Adrenal gland (tissue), 19 donors: ENCODE measurements around the gene ACVR1. TPM values are rescaled to one million over a fixed set of nuclear protein-coding genes. Genes with fewer than 3 reads are reported as not detected.

Experiments
- DNase-seq, 7 donors: peaks; one replicate each; pipeline ENCODE4 v3.0.0-alpha.2; 2019 to 2020
- H3K27ac ChIP-seq, 5 donors: fragments of 200-600 bp; sonication (generic) in 4 of 5; 1 replicate in 3 of 5; 2 replicates in 2 of 5; pipeline versions ENCODE4 v1.5.1 to v1.8.0; 2016 to 2020; ENCODE audit warnings: mild to moderate bottlenecking in 1 of 5
- H3K27me3 ChIP-seq: fragments of 200-600 bp; 2 replicates; pipeline ENCODE4 v1.8.0; 2021
- H3K36me3 ChIP-seq, 2 donors: fragments of 200-600 bp; replicated peaks in 1 of 2; 1 replicate in 1 of 2; 2 replicates in 1 of 2; pipeline versions ENCODE4 v1.5.1 to v1.8.0; 2018 to 2022
- H3K4me1 ChIP-seq, 2 donors: fragments of 200-600 bp; replicated peaks in 1 of 2; 1 replicate in 1 of 2; 2 replicates in 1 of 2; pipeline versions ENCODE4 v1.5.1 to v1.8.0; 2018 to 2021
- H3K4me3 ChIP-seq, 4 donors: fragments of 200-600 bp; sonication (generic) in 3 of 4; one replicate each; pipeline ENCODE4 v1.5.1; 2016 to 2018
- H3K9me3 ChIP-seq, 3 donors: fragments of 200-600 bp; sonication (generic) in 1 of 3; replicated peaks in 1 of 3; 1 replicate in 2 of 3; 2 replicates in 1 of 3; pipeline versions ENCODE4 v1.5.1 to v1.8.0; 2016 to 2021
- CTCF ChIP-seq, 6 experiments: fragments of 450-650 bp in 4 of 6; fragments of 200-600 bp in 2 of 6; sonication (generic) in 1 of 6; IDR thresholded peaks; 1 replicate in 5 of 6; 2 replicates in 1 of 6; pipeline versions ENCODE4 v1.5.1 to v1.8.0; 2016 to 2021; ENCODE audit warnings: antibody characterized with exemption in 6 of 6, mild to moderate bottlenecking in 2 of 6, moderate library complexity in 1 of 6
- POLR2A ChIP-seq, 2 donors: fragments of 450-650 bp; IDR thresholded peaks; one replicate each; pipeline ENCODE4 v1.6.1; 2017; ENCODE audit warnings: antibody characterized with exemption in 2 of 2, mild to moderate bottlenecking in 2 of 2, moderate library complexity in 1 of 2
- WGBS, 4 donors: extraction: QIAGEN DNeasy Blood & Tissue Kit in 2 of 4; methylation state at CpG; one replicate each; pipeline versions ENCODE4 v1.1.5 to v1.1.7; 2013 to 2017; 5-methylcytosine and 5-hydroxymethylcytosine counted together
- intact Hi-C, 2 donors: fragments of 100-400 bp; cut with DNase I; formaldehyde crosslinking; loops; one replicate each; pipeline versions ENCODE4 v1.14.1 to v1.15.0; 2022 to 2023
- long read RNA-seq, 10 donors: library from polyadenylated mRNA in 3 of 10; unstranded in 2 of 10; stranded (forward) in 1 of 10; transcript quantifications; one replicate each; pipeline ENCODE4 v2.0.0 and lab custom pipeline, GENCODE V29; 2021 to 2026
- polyA plus RNA-seq, 3 donors: library from polyadenylated mRNA; stranded (reverse); fragments of 200-250 nt in 2 of 3; fragments of 350-450 nt in 1 of 3; fragmentation: Illumina TruSeq in 1 of 3; extraction: RNeasy Lipid Tissue Mini Kit (QIAGEN cat#74804) in 1 of 3; gene quantifications; one replicate each; pipeline ENCODE4 v1.2.3, GENCODE V29; 2013 to 2014
- total RNA-seq, 9 donors: library from RNA; depleted of rRNA in 4 of 9; stranded (reverse); fragments of >200 nt in 4 of 9; fragments of 120-200 nt in 1 of 9; fragmentation: NEBNext Ultra II Directional in 1 of 9; extraction: Animal tissue kit (Norgen Biotek cat#: 25700) in 1 of 9; gene quantifications; one replicate each; pipeline versions ENCODE4 v1.1.0 to v1.2.4, GENCODE V29; 2013 to 2023
- donor health status: healthy with polysubstance abuse.
- donor health status: Bipolar disorder and iron deficiency.
- donor health status: DM: yes; HTN: yes; CAD: no.
- donor health status: DM: no; HTN: no; CAD: no.
- donor health status: DM: no; HTN: no; CAD: no.
- donor health status: DM: yes; HTN: yes; CAD: no.

ACVR1 gene
- total RNA-seq, result 10 to 100 TPM in 8 of 9 donors, 1 to 10 TPM in 1; 7.4 to 25.0 (median 17.4) TPM
- polyA plus RNA-seq, result 10 to 100 TPM in 1 of 3 donors, 1 to 10 TPM in 2; 4.6 to 15.1 (median 5.6) TPM
- long read RNA-seq, donor 1, result 0 reads
- long read RNA-seq, donor 2, result 0 reads
- long read RNA-seq, donor 3, result 0 reads
- long read RNA-seq, donor 4, partial matches to known transcripts, result 4 of 4 reads
- long read RNA-seq, donor 4, other reads (novel, unspliced or antisense), result 0 of 4 reads
- long read RNA-seq, donor 5, transcript ACVR1-207 (11 exons, 2,861 nt), result major isoform, 32 of 55 reads
- long read RNA-seq, donor 5, partial matches to known transcripts, result 10 of 55 reads
- long read RNA-seq, donor 5, other reads (novel, unspliced or antisense), result 13 of 55 reads
- long read RNA-seq, donor 6, partial matches to known transcripts, result 1 of 4 reads
- long read RNA-seq, donor 6, other reads (novel, unspliced or antisense), result 3 of 4 reads
- long read RNA-seq, donor 7, result 0 reads
- long read RNA-seq, donor 8, partial matches to known transcripts, result 0 of 2 reads
- long read RNA-seq, donor 8, other reads (novel, unspliced or antisense), result 0 of 2 reads
- long read RNA-seq, donor 9, partial matches to known transcripts, result 0 of 1 reads
- long read RNA-seq, donor 9, other reads (novel, unspliced or antisense), result 0 of 1 reads
- long read RNA-seq, donor 10, result 0 reads

GRCh38 chr2:157876066-157876785, at the start of gene ACVR1:
TSS of gene ACVR1 (minus strand) at chr2:157876330. CDS start at chr2:157799493, 76,837 bp downstream.
- no peaks in the 10 kb centered on the region for H3K36me3 ChIP-seq
- WGBS, 4 donors, result 0 to 2% (median 1%) methylated on average over 42 to 83 of the region's 85 CpGs; no CpG with 5 or more reads in 1 of the 4 donors
- TF ChIP-seq POLR2A (IDR thresholded peaks at IDR 0.05) (peak; percentile 48 to 77), CTCF (IDR thresholded peaks at IDR 0.05) (peak in 4 of 6 experiments; percentile 18 to 65 (median 32))
- H3K27me3 ChIP-seq, result no peaks in the 10 kb centered on the region
- intact Hi-C loops, result loop anchor here (5.0 to 10.0 kb wide), 2 partner anchors 91 to 131 kb away; no protein-coding TSS in a partner anchor
- no peaks in the 10 kb centered on the region for H3K9me3 ChIP-seq
- peaks cover 16 to 23% of the 10 kb centered on the region in 2 donors for H3K4me1 ChIP-seq
- H3K27ac ChIP-seq, result peak within 1 kb of the TSS; percentile 48 to 99 (median 96)
- H3K4me3 ChIP-seq, result peak within 1 kb of the TSS in 3 of 4 donors; percentile 61 to 90 (median 83)
- DNase-seq, result peak; percentile 93 to 98 (median 97)

GRCh38 chr2:157925071-157925470, 48.9 kb upstream of the ACVR1 start:
- no peaks in the 10 kb centered on the region for H3K36me3 ChIP-seq
- H3K27ac ChIP-seq, result no peak overlapping the region
- H3K9me3 ChIP-seq, result no peaks in the 10 kb centered on the region
- WGBS, 4 donors, result 63 to 84% (median 72%) methylated on average over 3 of the region's 3 CpGs
- no peak overlapping the region for H3K4me3 ChIP-seq
- DNase-seq, result no peak
- no peaks in the 10 kb centered on the region for H3K27me3 ChIP-seq
- no peak for TF ChIP-seq CTCF (IDR thresholded peaks at IDR 0.05)
- TF ChIP-seq POLR2A (IDR thresholded peaks at IDR 0.05), result no peak
- intact Hi-C loops, result no loop called here
- no peaks in the 10 kb centered on the region for H3K4me1 ChIP-seq

GRCh38 chr2:157923598-157924217, 47.6 kb upstream of the ACVR1 start:
- H3K9me3 ChIP-seq, result no peaks in the 10 kb centered on the region
- no peak for TF ChIP-seq CTCF (IDR thresholded peaks at IDR 0.05)
- TF ChIP-seq POLR2A (IDR thresholded peaks at IDR 0.05), result no peak
- no peak overlapping the region for H3K27ac ChIP-seq
- 64 to 68% (median 65%) methylated on average over 5 of the region's 5 CpGs for WGBS, 4 donors
- intact Hi-C loops, result no loop called here
- no peaks in the 10 kb centered on the region for H3K36me3 ChIP-seq
- no peaks in the 10 kb centered on the region for H3K4me1 ChIP-seq
- no peak overlapping the region for H3K4me3 ChIP-seq
- no peaks in the 10 kb centered on the region for H3K27me3 ChIP-seq
- DNase-seq, result no peak
